ENCODE results near the gene BCL2L1.

The BCL2L1 gene
- 24.7 to 355 (median 43.8) reads per million in 9 experiments for total RNA-seq

GRCh38 chr20:31722257-31723068, at the start of gene BCL2L1:
BCL2L1 (minus strand) TSS chr20:31722868; CDS start chr20:31722218, 650 bp downstream.
- Mint-ChIP-seq H3K36me3 (ENCODE audit: insufficient read depth) (peaks cover 28% of the 10 kb centered on the region), H3K4me3 (peak within 1 kb of the TSS; percentile 95 to 97), H3K4me1 (ENCODE audit: low read depth in 2 of 2) (peaks cover 47 to 49% of the 10 kb centered on the region in 2 donors), H3K27ac (peak within 1 kb of the TSS; percentile 88 to 98), H3K27me3 (no peaks in the 10 kb centered on the region), H3K9me3 (no peaks in the 10 kb centered on the region)
- ATAC-seq (replicated peaks), result peak; percentile 18
- DNase-seq, result peak; percentile 47 to 54 (median 51)

- peak overlapping the region; percentile 75 to 90 for H3K27ac Mint-ChIP-seq
- peak; percentile 78 for ATAC-seq (replicated peaks)
- no peak for DNase-seq
- H3K9me3 Mint-ChIP-seq, result no peaks in the 10 kb centered on the region
- H3K27me3 Mint-ChIP-seq, result no peaks in the 10 kb centered on the region
- H3K4me3 Mint-ChIP-seq, result peak overlapping the region; percentile 49 to 74
- peaks cover 18% of the 10 kb centered on the region for H3K36me3 Mint-ChIP-seq (ENCODE audit: insufficient read depth)
- peaks cover 4 to 18% of the 10 kb centered on the region in 2 donors for H3K4me1 Mint-ChIP-seq (ENCODE audit: low read depth in 2 of 2)
Observed at GRCh38 chr20:31770243-31770642, 47.6 kb upstream of the BCL2L1 start.

GRCh38 chr20:31769681-31770080, 47.0 kb upstream of the BCL2L1 start:
- no peaks in the 10 kb centered on the region for H3K9me3 Mint-ChIP-seq
- peak overlapping the region; percentile 75 to 90 for H3K27ac Mint-ChIP-seq
- ATAC-seq (replicated peaks), result no peak
- H3K4me1 Mint-ChIP-seq (ENCODE audit: low read depth in 2 of 2), result peaks cover 4 to 18% of the 10 kb centered on the region in 2 donors
- H3K4me3 Mint-ChIP-seq, result peak overlapping the region; percentile 49 to 74
- peaks cover 18% of the 10 kb centered on the region for H3K36me3 Mint-ChIP-seq (ENCODE audit: insufficient read depth)
- no peaks in the 10 kb centered on the region for H3K27me3 Mint-ChIP-seq
- DNase-seq, result no peak

- ATAC-seq (replicated peaks), result no peak
- Mint-ChIP-seq H3K36me3 (ENCODE audit: insufficient read depth) (peaks cover 8% of the 10 kb centered on the region), H3K27me3 (no peaks in the 10 kb centered on the region), H3K9me3 (no peaks in the 10 kb centered on the region), H3K4me3 (no peak overlapping the region), H3K27ac (no peak overlapping the region), H3K4me1 (ENCODE audit: low read depth in 2 of 2) (peaks cover 4 to 18% of the 10 kb centered on the region in 2 donors)
- DNase-seq, result no peak
Observed at GRCh38 chr20:31767805-31768204, 45.1 kb upstream of the BCL2L1 start.

GRCh38 chr20:31764641-31765305, 42.1 kb upstream of the BCL2L1 start:
- DNase-seq (no peak), ATAC-seq (replicated peaks) (no peak)
- Mint-ChIP-seq H3K27me3 (no peaks in the 10 kb centered on the region), H3K4me3 (no peak overlapping the region), H3K27ac (peak overlapping the region; percentile 16 to 21), H3K4me1 (ENCODE audit: low read depth in 2 of 2) (peaks cover 0 to 2% of the 10 kb centered on the region in 2 donors), H3K36me3 (ENCODE audit: insufficient read depth) (peaks cover 7% of the 10 kb centered on the region), H3K9me3 (no peaks in the 10 kb centered on the region)

GRCh38 chr20:31760519-31761240, 38.0 kb upstream of the BCL2L1 start:
- no peak for DNase-seq
- H3K4me1 Mint-ChIP-seq (ENCODE audit: low read depth in 2 of 2), result no peaks in the 10 kb centered on the region
- H3K36me3 Mint-ChIP-seq (ENCODE audit: insufficient read depth), result no peaks in the 10 kb centered on the region
- H3K27ac Mint-ChIP-seq, result no peak overlapping the region
- no peak overlapping the region for H3K4me3 Mint-ChIP-seq
- no peak for ATAC-seq (replicated peaks)
- no peaks in the 10 kb centered on the region for H3K9me3 Mint-ChIP-seq
- H3K27me3 Mint-ChIP-seq, result no peaks in the 10 kb centered on the region

- no peaks in the 10 kb centered on the region for H3K27me3 Mint-ChIP-seq
- H3K4me3 Mint-ChIP-seq, result no peak overlapping the region
- no peak overlapping the region for H3K27ac Mint-ChIP-seq
- DNase-seq (no peak), ATAC-seq (replicated peaks) (no peak)
- H3K9me3 Mint-ChIP-seq, result no peaks in the 10 kb centered on the region
- no peaks in the 10 kb centered on the region for H3K4me1 Mint-ChIP-seq (ENCODE audit: low read depth in 2 of 2)
- no peaks in the 10 kb centered on the region for H3K36me3 Mint-ChIP-seq (ENCODE audit: insufficient read depth)
Observed at GRCh38 chr20:31759836-31760518, 37.3 kb upstream of the BCL2L1 start.

GRCh38 chr20:31758991-31759390, 36.3 kb upstream of the BCL2L1 start:
- ATAC-seq (replicated peaks), result no peak

GRCh38 chr20:31758521-31758920, 35.9 kb upstream of the BCL2L1 start:
- no peaks in the 10 kb centered on the region for H3K36me3 Mint-ChIP-seq (ENCODE audit: insufficient read depth)
- ATAC-seq (replicated peaks) (no peak), DNase-seq (no peak)

More at GRCh38 chr20:31758991-31759390, 36.3 kb upstream of the BCL2L1 start:
- Mint-ChIP-seq H3K36me3 (ENCODE audit: insufficient read depth) (no peaks in the 10 kb centered on the region), H3K4me1 (ENCODE audit: low read depth in 2 of 2) (no peaks in the 10 kb centered on the region), H3K27ac (no peak overlapping the region), H3K9me3 (no peaks in the 10 kb centered on the region), H3K4me3 (no peak overlapping the region), H3K27me3 (no peaks in the 10 kb centered on the region)
- DNase-seq, result no peak

GRCh38 chr20:31757254-31757653, 34.6 kb upstream of the BCL2L1 start:
- Mint-ChIP-seq H3K9me3 (no peaks in the 10 kb centered on the region), H3K27ac (no peak overlapping the region), H3K4me3 (no peak overlapping the region), H3K36me3 (ENCODE audit: insufficient read depth) (no peaks in the 10 kb centered on the region), H3K27me3 (no peaks in the 10 kb centered on the region), H3K4me1 (ENCODE audit: low read depth in 2 of 2) (no peaks in the 10 kb centered on the region)
- ATAC-seq (replicated peaks) (no peak), DNase-seq (no peak)

More at GRCh38 chr20:31758521-31758920, 35.9 kb upstream of the BCL2L1 start:
- Mint-ChIP-seq H3K4me3 (no peak overlapping the region), H3K4me1 (ENCODE audit: low read depth in 2 of 2) (no peaks in the 10 kb centered on the region), H3K9me3 (no peaks in the 10 kb centered on the region), H3K27ac (no peak overlapping the region), H3K27me3 (no peaks in the 10 kb centered on the region)

GRCh38 chr20:31751126-31751525, 28.5 kb upstream of the BCL2L1 start:
- H3K4me3 Mint-ChIP-seq, result no peak overlapping the region
- no peaks in the 10 kb centered on the region for H3K27me3 Mint-ChIP-seq
- ATAC-seq (replicated peaks), result no peak

GRCh38 chr20:31749223-31749622, 26.6 kb upstream of the BCL2L1 start:
- H3K4me1 Mint-ChIP-seq (ENCODE audit: low read depth in 2 of 2), result peaks cover 3 to 5% of the 10 kb centered on the region in 2 donors
- no peak for ATAC-seq (replicated peaks)
- H3K27me3 Mint-ChIP-seq, result no peaks in the 10 kb centered on the region
- H3K27ac Mint-ChIP-seq, result no peak overlapping the region
- H3K9me3 Mint-ChIP-seq, result no peaks in the 10 kb centered on the region
- no peak overlapping the region for H3K4me3 Mint-ChIP-seq
- DNase-seq, result no peak
- H3K36me3 Mint-ChIP-seq (ENCODE audit: insufficient read depth), result peaks cover 4% of the 10 kb centered on the region

More at GRCh38 chr20:31751126-31751525, 28.5 kb upstream of the BCL2L1 start:
- Mint-ChIP-seq H3K36me3 (ENCODE audit: insufficient read depth) (no peaks in the 10 kb centered on the region), H3K27ac (peak overlapping the region in 1 of 2 donors; percentile 22), H3K4me1 (ENCODE audit: low read depth in 2 of 2) (peaks cover 3 to 5% of the 10 kb centered on the region in 2 donors), H3K9me3 (no peaks in the 10 kb centered on the region)
- DNase-seq, result no peak

GRCh38 chr20:31747640-31748039, 25.0 kb upstream of the BCL2L1 start:
- ATAC-seq (replicated peaks), result no peak
- DNase-seq, result no peak
- H3K9me3 Mint-ChIP-seq, result no peaks in the 10 kb centered on the region
- H3K27me3 Mint-ChIP-seq, result no peaks in the 10 kb centered on the region
- peak overlapping the region; percentile 14 for H3K4me3 Mint-ChIP-seq
- H3K27ac Mint-ChIP-seq, result peak overlapping the region; percentile 12 to 71
- H3K4me1 Mint-ChIP-seq (ENCODE audit: low read depth in 2 of 2), result peaks cover 3 to 5% of the 10 kb centered on the region in 2 donors
- peaks cover 4% of the 10 kb centered on the region for H3K36me3 Mint-ChIP-seq (ENCODE audit: insufficient read depth)
